OCI-LY7 (cell line): ENCODE data around the gene DCAF7.

ENCODE experiments used
- EZH2phosphoT487 ChIP-seq: fragments of 200-600 bp; sonication (generic); IDR thresholded peaks from 2 replicates; pipeline ENCODE4 v1.6.1; 2018; ENCODE audit warnings: low read depth, borderline replicate concordance, mild to moderate bottlenecking, mixed run types, antibody characterized with exemption, low read length, moderate library complexity, mixed read lengths
- TF ChIP-seq, protein P1 (sequence below): fragments of 200-600 bp; sonication (generic); conservative IDR thresholded peaks from 2 replicates; pipeline ENCODE4 v1.5.1; 2014; ENCODE audit warnings: mild to moderate bottlenecking, antibody characterized with exemption, low read length, moderate library complexity, mixed read lengths

DNA sequence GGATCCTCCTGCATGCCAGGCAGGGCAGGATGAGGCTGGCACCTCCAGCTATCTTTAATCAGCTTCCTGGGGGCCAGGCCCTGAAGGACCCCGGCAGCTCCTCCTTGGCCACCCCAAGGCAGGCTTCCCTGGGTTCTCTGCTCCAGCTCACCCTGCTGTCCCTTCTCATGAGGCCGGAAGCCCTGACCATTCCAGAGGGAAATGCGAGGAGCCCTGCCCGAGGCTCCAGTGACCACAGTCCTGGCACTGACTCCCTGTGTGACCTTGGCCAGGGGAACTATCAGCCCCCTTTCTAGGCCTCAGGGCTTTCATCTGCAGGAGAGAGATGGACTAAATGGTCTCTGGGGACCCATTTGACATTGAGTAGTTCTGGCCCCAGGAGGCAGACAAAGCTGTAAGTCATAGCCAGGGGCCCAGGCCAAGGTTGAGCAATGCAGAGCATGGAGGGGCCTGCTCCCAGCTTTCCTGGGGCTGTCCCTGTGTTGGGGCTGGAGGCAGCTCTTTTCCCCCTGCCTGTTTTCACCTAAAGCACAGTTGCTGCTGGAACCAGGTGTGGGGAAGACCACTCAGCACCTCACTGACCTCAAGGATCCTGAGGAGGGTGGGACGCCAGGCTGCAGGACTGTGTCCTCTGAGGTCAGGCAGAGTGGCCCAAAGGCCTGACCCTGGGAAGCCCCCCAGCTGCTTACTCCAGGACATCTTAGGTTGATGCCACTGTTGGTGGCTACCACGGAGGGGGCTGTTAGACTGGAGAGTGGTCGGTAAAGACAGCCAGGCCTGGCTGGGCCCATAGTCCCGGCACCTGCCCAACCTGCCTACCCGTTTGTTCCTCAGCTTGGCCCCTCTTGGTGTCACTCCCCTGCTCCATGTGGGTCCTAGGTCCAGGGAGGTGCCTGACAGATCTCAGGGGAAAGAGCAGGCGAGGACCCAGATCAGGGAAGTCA, 19.0 kb upstream of the DCAF7 start:
- TF ChIP-seq, protein P1, sequence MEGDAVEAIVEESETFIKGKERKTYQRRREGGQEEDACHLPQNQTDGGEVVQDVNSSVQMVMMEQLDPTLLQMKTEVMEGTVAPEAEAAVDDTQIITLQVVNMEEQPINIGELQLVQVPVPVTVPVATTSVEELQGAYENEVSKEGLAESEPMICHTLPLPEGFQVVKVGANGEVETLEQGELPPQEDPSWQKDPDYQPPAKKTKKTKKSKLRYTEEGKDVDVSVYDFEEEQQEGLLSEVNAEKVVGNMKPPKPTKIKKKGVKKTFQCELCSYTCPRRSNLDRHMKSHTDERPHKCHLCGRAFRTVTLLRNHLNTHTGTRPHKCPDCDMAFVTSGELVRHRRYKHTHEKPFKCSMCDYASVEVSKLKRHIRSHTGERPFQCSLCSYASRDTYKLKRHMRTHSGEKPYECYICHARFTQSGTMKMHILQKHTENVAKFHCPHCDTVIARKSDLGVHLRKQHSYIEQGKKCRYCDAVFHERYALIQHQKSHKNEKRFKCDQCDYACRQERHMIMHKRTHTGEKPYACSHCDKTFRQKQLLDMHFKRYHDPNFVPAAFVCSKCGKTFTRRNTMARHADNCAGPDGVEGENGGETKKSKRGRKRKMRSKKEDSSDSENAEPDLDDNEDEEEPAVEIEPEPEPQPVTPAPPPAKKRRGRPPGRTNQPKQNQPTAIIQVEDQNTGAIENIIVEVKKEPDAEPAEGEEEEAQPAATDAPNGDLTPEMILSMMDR = no peak
- no peak for TF ChIP-seq EZH2phosphoT487
